ENCODE data around the gene DNAJC5G. TPM values are rescaled to one million over a fixed set of nuclear protein-coding genes. Genes with fewer than 3 reads are reported as not detected.
"Not testable (repeated sequence)": the region's sequence is repeated elsewhere in the genome, so short reads cannot be mapped to it uniquely, and the experiment has no call there.

The DNAJC5G gene
- total and polyA plus RNA-seq, 12 donors: 0.14 to 2.9 (median 1.1) TPM; not detected in 4

DNA sequence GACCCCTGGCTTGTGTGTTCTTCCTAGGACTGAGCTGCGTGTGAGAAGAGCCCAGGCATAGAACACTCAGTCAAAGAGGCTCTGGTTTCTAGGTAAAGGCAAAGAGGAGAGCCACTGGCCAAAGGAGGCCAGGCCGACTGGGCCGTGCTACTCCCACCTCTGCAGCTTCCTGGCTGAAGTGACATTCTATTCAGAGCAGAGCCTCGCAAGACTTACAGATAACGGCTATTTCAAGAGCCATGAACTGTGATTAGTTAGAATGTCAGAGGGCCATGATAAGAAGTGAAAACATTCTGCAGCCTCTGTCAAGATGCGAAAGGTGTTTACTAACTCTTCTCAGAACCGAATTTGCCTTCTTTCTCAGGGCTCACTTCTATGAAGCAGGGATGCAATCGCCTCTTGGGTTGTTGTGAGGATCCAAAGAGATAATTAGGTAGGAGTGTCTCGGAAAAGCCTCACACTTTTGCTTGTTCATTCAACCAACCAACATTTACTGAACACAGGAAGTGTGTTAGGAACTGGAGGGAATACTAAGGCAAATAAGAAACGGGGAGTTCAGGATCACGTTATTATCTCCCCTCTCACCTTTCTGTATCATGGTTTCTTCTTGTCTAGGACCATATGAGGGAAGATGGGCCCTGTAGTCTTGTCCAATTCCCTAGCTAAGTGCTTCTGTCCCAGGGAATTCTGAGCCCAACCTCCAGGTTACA is 3.4 kb upstream of the DNAJC5G start:
- Histone ChIP-seq H3K9me3 (replicated peaks in 1 of 3) (no peaks in the 10 kb centered on the region), H3K4me3 (no peak overlapping the region), H3K4me1 (replicated peaks in 1 of 2) (peaks cover 10 to 24% of the 10 kb centered on the region in 2 donors), H3K27me3 (no peaks in the 10 kb centered on the region), H3K36me3 (replicated peaks in 1 of 2) (no peaks in the 10 kb centered on the region), H3K27ac (peak overlapping the region in 3 of 5 donors; percentile 18 to 40 (median 21))
- WGBS, 4 donors: 50 to 63% (median 52%) methylated on average over 11 of the region's 11 CpGs
- DNase-seq: peak in 3 of 7 donors; percentile 38 to 51 (median 48)
- TF ChIP-seq, protein P1, sequence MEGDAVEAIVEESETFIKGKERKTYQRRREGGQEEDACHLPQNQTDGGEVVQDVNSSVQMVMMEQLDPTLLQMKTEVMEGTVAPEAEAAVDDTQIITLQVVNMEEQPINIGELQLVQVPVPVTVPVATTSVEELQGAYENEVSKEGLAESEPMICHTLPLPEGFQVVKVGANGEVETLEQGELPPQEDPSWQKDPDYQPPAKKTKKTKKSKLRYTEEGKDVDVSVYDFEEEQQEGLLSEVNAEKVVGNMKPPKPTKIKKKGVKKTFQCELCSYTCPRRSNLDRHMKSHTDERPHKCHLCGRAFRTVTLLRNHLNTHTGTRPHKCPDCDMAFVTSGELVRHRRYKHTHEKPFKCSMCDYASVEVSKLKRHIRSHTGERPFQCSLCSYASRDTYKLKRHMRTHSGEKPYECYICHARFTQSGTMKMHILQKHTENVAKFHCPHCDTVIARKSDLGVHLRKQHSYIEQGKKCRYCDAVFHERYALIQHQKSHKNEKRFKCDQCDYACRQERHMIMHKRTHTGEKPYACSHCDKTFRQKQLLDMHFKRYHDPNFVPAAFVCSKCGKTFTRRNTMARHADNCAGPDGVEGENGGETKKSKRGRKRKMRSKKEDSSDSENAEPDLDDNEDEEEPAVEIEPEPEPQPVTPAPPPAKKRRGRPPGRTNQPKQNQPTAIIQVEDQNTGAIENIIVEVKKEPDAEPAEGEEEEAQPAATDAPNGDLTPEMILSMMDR (IDR thresholded peaks at IDR 0.05): no peak
- no peak for TF ChIP-seq POLR2A (IDR thresholded peaks at IDR 0.05)
- intact Hi-C loops (cut with DNase I): loop anchor here (10.0 kb wide), 1 partner anchor 177 kb away; no protein-coding TSS in a partner anchor

DNA sequence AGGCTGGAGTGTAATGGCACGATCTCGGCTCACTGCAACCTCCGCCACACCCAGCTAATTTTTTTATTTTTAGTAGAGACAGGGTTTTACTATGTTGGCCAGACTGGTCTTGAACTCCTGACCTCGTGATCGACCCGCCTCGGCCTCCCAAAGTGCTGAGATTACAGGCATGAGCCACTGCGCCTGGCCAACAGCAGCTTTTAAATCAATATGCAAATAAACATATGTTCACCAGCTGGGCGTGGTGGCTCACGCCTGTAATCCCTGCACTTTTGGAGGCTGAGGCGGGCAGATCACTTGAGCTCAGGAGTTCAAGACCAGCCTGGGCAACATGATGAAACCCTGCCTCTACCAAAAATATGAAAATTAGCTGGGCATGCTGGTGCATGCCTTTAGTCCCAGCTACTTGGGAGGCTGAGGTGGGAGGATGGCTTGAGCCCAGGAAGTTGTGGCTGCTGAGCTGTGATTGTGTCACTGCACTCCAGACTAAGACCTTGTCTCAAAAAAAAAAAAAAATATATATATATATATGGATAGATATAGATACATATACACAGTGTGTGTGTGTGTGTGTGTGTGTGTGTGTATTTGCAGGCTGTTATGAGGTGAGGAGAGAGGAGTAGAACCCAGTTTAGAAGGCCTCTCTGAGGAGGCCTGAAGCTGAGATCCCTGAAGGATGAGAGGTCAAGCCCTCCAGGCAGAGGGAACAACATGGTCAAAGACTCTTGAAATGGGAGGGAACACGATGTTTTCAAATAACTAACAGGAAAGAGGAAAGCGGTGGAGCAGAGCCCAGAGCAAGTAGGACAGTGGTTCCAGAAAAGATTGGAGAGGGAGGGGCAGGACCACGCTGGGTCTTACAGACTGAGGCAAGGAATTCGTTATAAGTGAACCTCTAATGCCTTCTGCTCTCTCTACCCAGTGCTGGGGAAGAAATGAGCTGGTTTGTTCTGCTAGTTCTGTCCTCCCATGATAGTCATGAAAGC is 2.4 kb upstream of the DNAJC5G start:
- H3K27me3 ChIP-seq; H3K36me3 ChIP-seq (replicated peaks in 1 of 2); H3K4me3 ChIP-seq; DNase-seq; H3K9me3 ChIP-seq (replicated peaks in 1 of 3): not testable (repeated sequence)
- intact Hi-C loops (cut with DNase I): loop anchor here (10.0 kb wide), 1 partner anchor 178 kb away; no protein-coding TSS in a partner anchor
- 75 to 88% (median 83%) methylated on average over 15 of the region's 15 CpGs for WGBS, 4 donors
- H3K4me1 ChIP-seq (replicated peaks in 1 of 2): peaks cover 10 to 24% of the 10 kb centered on the region in 2 donors
- H3K27ac ChIP-seq: peak overlapping the region in 2 of 5 donors; percentile 44 to 71

GRCh38 chr2:27278010-27278409 is 2.8 kb downstream of the DNAJC5G start:
- TF ChIP-seq POLR2A (IDR thresholded peaks at IDR 0.05): no peak
- TF ChIP-seq, protein P1 (IDR thresholded peaks at IDR 0.05): no peak
- WGBS, 4 donors: 45 to 83% (median 56%) methylated on average over 1 of the region's 1 CpG

GRCh38 chr2:27280826-27281225 is 5.6 kb downstream of the DNAJC5G start:
- 68 to 83% (median 69%) methylated on average over 3 of the region's 3 CpGs for WGBS, 4 donors
- no peaks in the 10 kb centered on the region for H3K27me3 ChIP-seq
- peaks cover 18 to 34% of the 10 kb centered on the region in 2 donors for H3K4me1 ChIP-seq (replicated peaks in 1 of 2)
- no peak overlapping the region for H3K27ac ChIP-seq
- TF ChIP-seq POLR2A (IDR thresholded peaks at IDR 0.05): no peak
- TF ChIP-seq, protein P1 (IDR thresholded peaks at IDR 0.05): no peak
- H3K36me3 ChIP-seq (replicated peaks in 1 of 2): no peaks in the 10 kb centered on the region
- H3K4me3 ChIP-seq: no peak overlapping the region
- H3K9me3 ChIP-seq (replicated peaks in 1 of 3): no peaks in the 10 kb centered on the region
- intact Hi-C loops (cut with DNase I): no loop called here
- DNase-seq: no peak

More at GRCh38 chr2:27278010-27278409, 2.8 kb downstream of the DNAJC5G start:
- Histone ChIP-seq H3K4me1 (replicated peaks in 1 of 2) (peaks cover 15 to 40% of the 10 kb centered on the region in 2 donors), H3K27me3 (no peaks in the 10 kb centered on the region), H3K4me3 (no peak overlapping the region), H3K27ac (no peak overlapping the region), H3K36me3 (replicated peaks in 1 of 2) (no peaks in the 10 kb centered on the region), H3K9me3 (replicated peaks in 1 of 3) (no peaks in the 10 kb centered on the region)
- intact Hi-C loops (cut with DNase I): loop anchor here (10.0 kb wide), 1 partner anchor 183 kb away; no protein-coding TSS in a partner anchor
- DNase-seq: no peak
